Activated T-helper 9 cell treated with anti-CD3 and anti-CD28 coated beads, Interleukin-2, amount 50 U/mL, for 16 hours (primary cell): ENCODE measurements around the gene APOBEC2.
A peak's percentile ranks its signal among the peaks of the same experiment; 100 is the strongest.

Experiments
- DNase-seq: peaks from one replicate; pipeline ENCODE4 v3.0.0-alpha.2; 2020; ENCODE audit warnings: low read depth

The APOBEC2 gene

GRCh38 chr6:41059556-41059955 is 6.6 kb downstream of the APOBEC2 start:
- no peak for DNase-seq

GRCh38 chr6:41061196-41061726 is 8.3 kb downstream of the APOBEC2 start:
- no peak for DNase-seq

- no peak for DNase-seq
Observed at GRCh38 chr6:41062056-41062455, 9.1 kb downstream of the APOBEC2 start.

- no peak for DNase-seq
Observed at GRCh38 chr6:41063884-41064285, 10.9 kb downstream of the APOBEC2 start.

GRCh38 chr6:41064841-41065240 is 11.8 kb downstream of the APOBEC2 start:
- no peak for DNase-seq

- no peak for DNase-seq
Observed at GRCh38 chr6:41065550-41066026, 12.6 kb downstream of the APOBEC2 start.

- peak; percentile 38 for DNase-seq
Observed at GRCh38 chr6:41066867-41067304, 13.9 kb downstream of the APOBEC2 start.

- DNase-seq: no peak
Observed at GRCh38 chr6:41071501-41071922, 18.5 kb downstream of the APOBEC2 start.

- DNase-seq: peak; percentile 99
Observed at GRCh38 chr6:41071923-41072835, 19.2 kb downstream of the APOBEC2 start, which contains the start of gene OARD1. OARD1 (minus strand) TSS chr6:41072356; CDS start chr6:41071634, 722 bp downstream.

GRCh38 chr6:41072836-41073202 is 19.8 kb downstream of the APOBEC2 start, which contains the start of gene NFYA:
NFYA (plus strand) TSS chr6:41072974; CDS start chr6:41079090, 6,116 bp downstream.
- DNase-seq: peak; percentile 100

GRCh38 chr6:41073203-41073967 is 20.4 kb downstream of the APOBEC2 start:
- peak; percentile 73 for DNase-seq

GRCh38 chr6:41073968-41074691 is 21.1 kb downstream of the APOBEC2 start:
- no peak for DNase-seq

- no peak for DNase-seq
Observed at GRCh38 chr6:41074692-41075436, 21.9 kb downstream of the APOBEC2 start.

GRCh38 chr6:41075651-41076626 is 22.9 kb downstream of the APOBEC2 start:
- DNase-seq: no peak

- DNase-seq: no peak
Observed at GRCh38 chr6:41077536-41077935, 24.5 kb downstream of the APOBEC2 start.

GRCh38 chr6:41078101-41078500 is 25.1 kb downstream of the APOBEC2 start:
- no peak for DNase-seq

- no peak for DNase-seq
Observed at GRCh38 chr6:41079080-41079479, 26.1 kb downstream of the APOBEC2 start.

- no peak for DNase-seq
Observed at GRCh38 chr6:41080621-41081020, 27.6 kb downstream of the APOBEC2 start.

GRCh38 chr6:41083072-41083471 is 30.1 kb downstream of the APOBEC2 start:
- no peak for DNase-seq

GRCh38 chr6:41085182-41085581 is 32.2 kb downstream of the APOBEC2 start:
- DNase-seq: no peak
